ENCODE data around the gene CAMTA1. TPM values are rescaled to one million over a fixed set of nuclear protein-coding genes. Genes with fewer than 3 reads are reported as not detected.
A peak's percentile ranks its signal among the peaks of the same experiment; 100 is the strongest.

Gene CAMTA1
- polyA plus RNA-seq, 1 of the 3 experiments (the other 2 are of a cell fraction): 63.1 TPM

DNA sequence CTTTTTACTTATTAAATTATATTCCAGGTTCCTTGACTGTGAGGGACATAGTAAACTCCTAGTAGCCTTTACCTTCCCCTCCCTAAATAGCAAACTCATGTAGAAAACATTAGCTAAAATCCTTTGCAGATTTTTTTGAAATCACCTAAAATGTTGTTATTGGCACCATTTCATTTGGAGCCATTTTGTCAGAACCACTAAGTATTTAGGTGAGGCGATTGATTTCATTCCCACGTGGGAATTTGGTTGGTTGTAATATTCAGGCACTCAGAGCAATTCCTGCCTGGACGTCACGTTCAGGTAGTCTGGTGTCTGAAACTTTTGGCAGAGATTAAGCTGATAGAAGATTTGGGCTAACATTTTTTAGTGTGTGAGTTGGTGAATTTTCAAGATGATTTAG is 84.3 kb downstream of the CAMTA1 start:
- Histone ChIP-seq H2AFZ (ENCODE audit: low read depth) (no peak overlapping the region), H4K20me1 (ENCODE audit: insufficient read depth) (peaks cover 10% of the 10 kb centered on the region), H3K4me1 (ENCODE audit: control insufficient read depth in 1 of 2, insufficient read depth in 2 of 2, low read depth in 1 of 2, low read length in 1 of 2) (peaks cover 12 to 21% of the 10 kb centered on the region in 2 experiments), H3K79me2 (ENCODE audit: insufficient read depth) (peaks cover 60% of the 10 kb centered on the region; the same call in 1 of the 2 replicates), H3K27ac (ENCODE audit: low read depth in 2 of 2, low read length in 1 of 2) (no peak overlapping the region), H3K9me2 (no peaks in the 10 kb centered on the region), H3K9me3 (no peaks in the 10 kb centered on the region), H3K4me3 (ENCODE audit: low read depth in 2 of 2, low read length in 1 of 2) (no peak overlapping the region), H3K9ac (no peak overlapping the region), H3F3A (replicated peaks; ENCODE audit: insufficient read depth) (peaks cover 14% of the 10 kb centered on the region), H3K27me3 (ENCODE audit: insufficient read depth) (no peaks in the 10 kb centered on the region), H3K4me2 (no peak overlapping the region), H3K36me3 (replicated peaks in 1 of 2; ENCODE audit: control insufficient read depth in 1 of 2, insufficient read depth in 2 of 2, low read length in 1 of 2) (peaks cover 5 to 13% of the 10 kb centered on the region in 2 experiments)
- POLR2A ChIA-PET: no interaction called here
- TF ChIP-seq, protein P1, sequence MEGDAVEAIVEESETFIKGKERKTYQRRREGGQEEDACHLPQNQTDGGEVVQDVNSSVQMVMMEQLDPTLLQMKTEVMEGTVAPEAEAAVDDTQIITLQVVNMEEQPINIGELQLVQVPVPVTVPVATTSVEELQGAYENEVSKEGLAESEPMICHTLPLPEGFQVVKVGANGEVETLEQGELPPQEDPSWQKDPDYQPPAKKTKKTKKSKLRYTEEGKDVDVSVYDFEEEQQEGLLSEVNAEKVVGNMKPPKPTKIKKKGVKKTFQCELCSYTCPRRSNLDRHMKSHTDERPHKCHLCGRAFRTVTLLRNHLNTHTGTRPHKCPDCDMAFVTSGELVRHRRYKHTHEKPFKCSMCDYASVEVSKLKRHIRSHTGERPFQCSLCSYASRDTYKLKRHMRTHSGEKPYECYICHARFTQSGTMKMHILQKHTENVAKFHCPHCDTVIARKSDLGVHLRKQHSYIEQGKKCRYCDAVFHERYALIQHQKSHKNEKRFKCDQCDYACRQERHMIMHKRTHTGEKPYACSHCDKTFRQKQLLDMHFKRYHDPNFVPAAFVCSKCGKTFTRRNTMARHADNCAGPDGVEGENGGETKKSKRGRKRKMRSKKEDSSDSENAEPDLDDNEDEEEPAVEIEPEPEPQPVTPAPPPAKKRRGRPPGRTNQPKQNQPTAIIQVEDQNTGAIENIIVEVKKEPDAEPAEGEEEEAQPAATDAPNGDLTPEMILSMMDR (IDR thresholded peaks at IDR 0.05): no peak
- TF ChIP-seq, protein P2, sequence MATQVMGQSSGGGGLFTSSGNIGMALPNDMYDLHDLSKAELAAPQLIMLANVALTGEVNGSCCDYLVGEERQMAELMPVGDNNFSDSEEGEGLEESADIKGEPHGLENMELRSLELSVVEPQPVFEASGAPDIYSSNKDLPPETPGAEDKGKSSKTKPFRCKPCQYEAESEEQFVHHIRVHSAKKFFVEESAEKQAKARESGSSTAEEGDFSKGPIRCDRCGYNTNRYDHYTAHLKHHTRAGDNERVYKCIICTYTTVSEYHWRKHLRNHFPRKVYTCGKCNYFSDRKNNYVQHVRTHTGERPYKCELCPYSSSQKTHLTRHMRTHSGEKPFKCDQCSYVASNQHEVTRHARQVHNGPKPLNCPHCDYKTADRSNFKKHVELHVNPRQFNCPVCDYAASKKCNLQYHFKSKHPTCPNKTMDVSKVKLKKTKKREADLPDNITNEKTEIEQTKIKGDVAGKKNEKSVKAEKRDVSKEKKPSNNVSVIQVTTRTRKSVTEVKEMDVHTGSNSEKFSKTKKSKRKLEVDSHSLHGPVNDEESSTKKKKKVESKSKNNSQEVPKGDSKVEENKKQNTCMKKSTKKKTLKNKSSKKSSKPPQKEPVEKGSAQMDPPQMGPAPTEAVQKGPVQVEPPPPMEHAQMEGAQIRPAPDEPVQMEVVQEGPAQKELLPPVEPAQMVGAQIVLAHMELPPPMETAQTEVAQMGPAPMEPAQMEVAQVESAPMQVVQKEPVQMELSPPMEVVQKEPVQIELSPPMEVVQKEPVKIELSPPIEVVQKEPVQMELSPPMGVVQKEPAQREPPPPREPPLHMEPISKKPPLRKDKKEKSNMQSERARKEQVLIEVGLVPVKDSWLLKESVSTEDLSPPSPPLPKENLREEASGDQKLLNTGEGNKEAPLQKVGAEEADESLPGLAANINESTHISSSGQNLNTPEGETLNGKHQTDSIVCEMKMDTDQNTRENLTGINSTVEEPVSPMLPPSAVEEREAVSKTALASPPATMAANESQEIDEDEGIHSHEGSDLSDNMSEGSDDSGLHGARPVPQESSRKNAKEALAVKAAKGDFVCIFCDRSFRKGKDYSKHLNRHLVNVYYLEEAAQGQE (IDR thresholded peaks at IDR 0.05; ENCODE audit: low read depth, low read length): no peak
- TF ChIP-seq EP300 (IDR thresholded peaks at IDR 0.05; ENCODE audit: borderline replicate concordance in 1 of 2, low read depth in 1 of 2, low read length in 1 of 2) (no peak), RXRA (IDR thresholded peaks at IDR 0.05; ENCODE audit: borderline replicate concordance, low read depth) (no peak), RFX5 (IDR thresholded peaks at IDR 0.05; ENCODE audit: low read length) (no peak), GATA2 (CRISPR knock-in tag; IDR thresholded peaks at IDR 0.05) (no peak)
- no peak for DNase-seq
- 95% methylated on average over 4 of the region's 4 CpGs for WGBS (ENCODE audit: low lambda C conversion rate)
- CTCF ChIA-PET: interaction anchor here (0.8 to 1.7 kb wide), 5 partner anchors 12 to 684 kb away, joined by 3 to 5 read pairs (median 4); partner anchors contain the start of gene DNAJC11

DNA sequence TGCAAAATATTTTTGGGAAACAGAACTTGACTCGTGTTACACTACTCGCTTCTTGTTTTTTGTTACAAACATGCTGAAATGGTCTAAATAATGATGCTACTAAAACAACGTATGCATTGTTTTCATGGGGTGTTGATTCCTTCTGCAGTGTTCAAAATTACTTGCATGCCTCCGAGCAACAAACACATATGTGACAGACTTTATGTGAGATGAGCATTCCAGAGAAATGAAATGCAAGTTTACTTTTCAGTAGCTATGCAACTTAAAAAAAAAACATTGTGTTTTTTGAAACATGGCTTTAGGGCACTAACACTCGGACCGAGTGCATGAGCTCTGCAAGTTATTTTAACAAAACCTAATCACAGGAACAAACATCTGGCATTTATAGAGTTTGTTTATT is 84.8 kb downstream of the CAMTA1 start:
- ChIA-PET POLR2A (no interaction called here), CTCF (interaction anchor here (1.7 kb wide), 1 partner anchor 18 kb away, joined by 5 read pairs; no protein-coding TSS in a partner anchor)
- no peak for DNase-seq
- no peak for TF ChIP-seq MXI1 (IDR thresholded peaks at IDR 0.05; ENCODE audit: low read depth, low read length)
- no peak for TF ChIP-seq NRF1 (IDR thresholded peaks at IDR 0.05; ENCODE audit: low read depth, low read length)
- peaks cover 5 to 16% of the 10 kb centered on the region in 2 experiments for H3K36me3 ChIP-seq (replicated peaks in 1 of 2; ENCODE audit: control insufficient read depth in 1 of 2, insufficient read depth in 2 of 2, low read length in 1 of 2)
- peaks cover 12 to 21% of the 10 kb centered on the region in 2 experiments for H3K4me1 ChIP-seq (ENCODE audit: control insufficient read depth in 1 of 2, insufficient read depth in 2 of 2, low read depth in 1 of 2, low read length in 1 of 2)
- no peak overlapping the region for H2AFZ ChIP-seq (ENCODE audit: low read depth)
- H3K27ac ChIP-seq (ENCODE audit: low read depth in 2 of 2, low read length in 1 of 2): peak overlapping the region in 1 of 2 experiments; percentile 51; a peak in 2 of 4 replicates
- no peaks in the 10 kb centered on the region for H3K9me3 ChIP-seq
- no peak overlapping the region for H3K9ac ChIP-seq
- no peak overlapping the region for H3K4me3 ChIP-seq (ENCODE audit: low read depth in 2 of 2, low read length in 1 of 2)
- 74% methylated on average over 6 of the region's 6 CpGs for WGBS (ENCODE audit: low lambda C conversion rate)
- peaks cover 55% of the 10 kb centered on the region; the same call in 1 of the 2 replicates for H3K79me2 ChIP-seq (ENCODE audit: insufficient read depth)
- H3F3A ChIP-seq (replicated peaks; ENCODE audit: insufficient read depth): peaks cover 14% of the 10 kb centered on the region
- H3K9me2 ChIP-seq: no peaks in the 10 kb centered on the region
- H3K27me3 ChIP-seq (ENCODE audit: insufficient read depth): no peaks in the 10 kb centered on the region
- peaks cover 10% of the 10 kb centered on the region for H4K20me1 ChIP-seq (ENCODE audit: insufficient read depth)
- peak overlapping the region; percentile 28; the same call in 1 of the 2 replicates for H3K4me2 ChIP-seq
